ENCODE results near the gene NBEAL2. TPM values are rescaled to one million over a fixed set of nuclear protein-coding genes. Genes with fewer than 3 reads are reported as not detected.

The NBEAL2 gene
- total RNA-seq, 1 donor from 2014 or later = 70.2 TPM

DNA sequence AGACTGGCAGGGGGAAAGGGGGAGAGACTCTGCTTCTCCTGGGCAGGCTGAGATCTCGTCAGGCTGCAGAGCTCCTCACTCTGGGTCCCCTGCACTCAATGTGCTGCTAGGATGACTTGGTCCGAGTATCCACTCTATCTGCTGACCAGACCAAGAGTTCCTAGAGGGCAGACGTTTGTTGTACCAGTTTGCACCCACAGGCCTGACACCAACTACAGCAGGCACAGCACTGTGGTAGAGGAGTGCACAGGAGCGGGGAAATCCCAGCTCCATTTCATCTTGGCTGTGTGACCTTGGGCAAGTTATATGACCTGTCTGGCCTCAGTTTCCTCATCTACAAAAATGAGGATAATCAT is 31.9 kb upstream of the NBEAL2 start:
- peaks cover 0 to under 1% of the 10 kb centered on the region in 2 donors for H3K36me3 ChIP-seq
- TF ChIP-seq, protein P1, sequence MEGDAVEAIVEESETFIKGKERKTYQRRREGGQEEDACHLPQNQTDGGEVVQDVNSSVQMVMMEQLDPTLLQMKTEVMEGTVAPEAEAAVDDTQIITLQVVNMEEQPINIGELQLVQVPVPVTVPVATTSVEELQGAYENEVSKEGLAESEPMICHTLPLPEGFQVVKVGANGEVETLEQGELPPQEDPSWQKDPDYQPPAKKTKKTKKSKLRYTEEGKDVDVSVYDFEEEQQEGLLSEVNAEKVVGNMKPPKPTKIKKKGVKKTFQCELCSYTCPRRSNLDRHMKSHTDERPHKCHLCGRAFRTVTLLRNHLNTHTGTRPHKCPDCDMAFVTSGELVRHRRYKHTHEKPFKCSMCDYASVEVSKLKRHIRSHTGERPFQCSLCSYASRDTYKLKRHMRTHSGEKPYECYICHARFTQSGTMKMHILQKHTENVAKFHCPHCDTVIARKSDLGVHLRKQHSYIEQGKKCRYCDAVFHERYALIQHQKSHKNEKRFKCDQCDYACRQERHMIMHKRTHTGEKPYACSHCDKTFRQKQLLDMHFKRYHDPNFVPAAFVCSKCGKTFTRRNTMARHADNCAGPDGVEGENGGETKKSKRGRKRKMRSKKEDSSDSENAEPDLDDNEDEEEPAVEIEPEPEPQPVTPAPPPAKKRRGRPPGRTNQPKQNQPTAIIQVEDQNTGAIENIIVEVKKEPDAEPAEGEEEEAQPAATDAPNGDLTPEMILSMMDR (IDR thresholded peaks at IDR 0.05) = no peak
- peak overlapping the region; percentile 69 to 75 for H3K27ac ChIP-seq
- intact Hi-C loops (cut with DNase I) = no loop called here
- H3K4me1 ChIP-seq = peaks cover 16 to 31% of the 10 kb centered on the region in 2 donors
- H3K4me3 ChIP-seq = no peak overlapping the region
- H3K9me3 ChIP-seq = no peaks in the 10 kb centered on the region
- H3K27me3 ChIP-seq = no peaks in the 10 kb centered on the region
- DNase-seq (ENCODE audit: low spot score in 2 of 2) = no peak

DNA sequence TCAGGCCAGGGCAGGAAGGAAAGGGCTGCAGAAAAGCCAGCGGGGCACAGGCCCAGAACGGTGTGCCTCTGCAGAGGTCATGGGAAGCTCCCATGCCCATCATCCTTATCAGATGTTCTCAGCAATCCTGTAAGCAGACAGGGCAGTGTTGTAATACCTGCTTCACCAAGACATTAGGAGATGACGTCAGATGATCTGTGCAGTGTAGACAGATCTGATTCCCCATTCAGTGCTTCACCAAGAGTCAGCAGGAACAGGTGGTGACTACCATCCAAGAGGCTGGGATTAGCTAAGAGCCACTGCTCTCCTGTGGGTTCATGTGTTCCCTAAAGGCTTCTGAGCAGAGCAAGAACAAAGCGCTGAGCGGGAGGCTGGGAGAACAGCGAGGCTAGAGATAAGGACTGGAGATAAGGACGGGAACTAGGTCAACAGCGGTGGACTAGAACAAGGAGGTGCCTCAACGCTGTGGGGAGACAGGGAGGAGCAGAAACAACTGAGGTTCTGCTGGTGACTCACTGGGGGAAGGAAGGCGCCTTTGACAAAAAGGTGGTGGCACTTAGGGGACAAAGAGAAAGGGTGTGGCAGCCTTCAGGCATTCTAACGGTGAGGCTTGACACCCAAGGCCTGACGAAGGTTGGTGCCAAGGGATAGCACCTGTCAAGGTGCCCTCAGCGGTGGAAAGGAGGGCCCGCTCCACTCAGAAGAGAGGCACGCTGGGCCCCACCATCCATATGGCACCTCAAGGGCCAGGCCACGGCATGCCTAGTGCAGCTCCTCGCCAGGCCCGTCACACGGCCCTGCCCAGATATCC is 31.3 kb upstream of the NBEAL2 start:
- Histone ChIP-seq H3K4me1 (peaks cover 16 to 31% of the 10 kb centered on the region in 2 donors), H3K9me3 (no peaks in the 10 kb centered on the region), H3K36me3 (no peaks in the 10 kb centered on the region), H3K27me3 (no peaks in the 10 kb centered on the region), H3K27ac (peak overlapping the region; percentile 54 to 75), H3K4me3 (no peak overlapping the region)
- DNase-seq (ENCODE audit: low spot score in 2 of 2) = no peak
- TF ChIP-seq, protein P1 (IDR thresholded peaks at IDR 0.05) = no peak
- intact Hi-C loops (cut with DNase I) = no loop called here

DNA sequence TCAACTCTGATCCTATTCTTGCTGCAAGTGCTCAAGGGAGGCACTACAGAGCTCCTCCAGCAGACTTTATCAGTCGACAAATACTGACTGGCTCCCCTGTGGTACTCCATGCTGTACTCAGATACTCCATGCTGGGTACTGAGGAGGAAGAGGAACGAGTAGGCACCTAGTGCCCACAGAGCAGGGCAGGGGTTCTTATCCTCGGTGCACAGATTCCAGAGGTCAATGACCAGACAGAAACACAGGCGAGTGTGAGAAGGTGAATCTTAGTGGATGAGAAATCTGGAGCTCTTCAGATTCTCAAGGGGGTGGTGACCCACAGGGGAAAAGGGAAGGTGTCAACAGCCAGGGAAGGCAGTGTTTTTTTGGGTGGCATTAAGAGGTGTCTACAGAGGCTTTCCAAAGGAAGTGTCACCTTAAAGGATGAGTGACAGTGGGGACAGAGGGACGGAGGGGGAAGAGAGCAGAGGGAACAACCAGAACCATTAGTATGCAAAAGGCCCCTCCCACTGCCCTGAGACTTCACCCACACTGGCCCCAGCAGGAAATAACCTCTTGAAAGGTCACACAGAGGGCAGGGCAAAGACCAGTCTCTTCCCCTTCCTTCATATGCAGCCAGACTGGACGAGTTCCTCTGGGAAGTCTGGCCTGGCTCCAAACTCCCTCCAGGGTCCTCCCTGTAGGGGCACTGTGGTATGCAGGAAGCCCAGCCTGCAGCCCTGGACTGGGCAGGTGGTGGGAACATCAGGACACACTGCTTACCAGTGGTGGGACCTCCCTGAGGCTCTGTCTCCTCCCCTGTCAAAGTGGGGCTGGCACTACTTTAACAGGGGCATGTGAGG is 30.4 kb upstream of the NBEAL2 start:
- no peaks in the 10 kb centered on the region for H3K9me3 ChIP-seq
- peak overlapping the region; percentile 54 to 75 for H3K27ac ChIP-seq
- DNase-seq (ENCODE audit: low spot score in 2 of 2) = no peak
- H3K4me3 ChIP-seq = no peak overlapping the region
- intact Hi-C loops (cut with DNase I) = no loop called here
- H3K4me1 ChIP-seq = peaks cover 16 to 31% of the 10 kb centered on the region in 2 donors
- no peaks in the 10 kb centered on the region for H3K36me3 ChIP-seq
- TF ChIP-seq, protein P1 (IDR thresholded peaks at IDR 0.05) = no peak
- no peaks in the 10 kb centered on the region for H3K27me3 ChIP-seq

DNA sequence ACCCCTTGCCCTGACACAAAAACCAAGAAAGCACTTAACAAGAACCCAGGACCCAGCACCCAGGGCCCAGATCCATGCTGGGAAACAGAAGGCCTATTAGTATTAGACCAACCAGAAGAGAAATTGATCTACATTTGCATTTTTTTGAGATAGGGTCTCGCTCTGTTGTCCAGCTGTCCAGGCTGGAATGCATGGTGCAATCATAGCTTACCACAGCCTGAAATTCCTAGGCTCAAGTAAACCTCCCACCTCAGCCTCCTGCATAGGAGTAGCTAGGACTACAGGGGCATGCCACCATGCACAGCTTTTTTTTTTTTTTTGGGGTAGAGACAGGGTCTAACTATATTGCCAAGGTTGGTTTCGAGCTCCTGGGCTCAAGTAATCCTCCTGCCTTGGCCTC is 29.3 kb upstream of the NBEAL2 start:
- Histone ChIP-seq H3K9me3 (no peaks in the 10 kb centered on the region), H3K27ac (no peak overlapping the region), H3K4me1 (peaks cover 16 to 34% of the 10 kb centered on the region in 2 donors), H3K4me3 (no peak overlapping the region), H3K36me3 (no peaks in the 10 kb centered on the region), H3K27me3 (no peaks in the 10 kb centered on the region)
- intact Hi-C loops (cut with DNase I) = no loop called here
- TF ChIP-seq, protein P1 (IDR thresholded peaks at IDR 0.05) = no peak
- DNase-seq (ENCODE audit: low spot score in 2 of 2) = no peak

DNA sequence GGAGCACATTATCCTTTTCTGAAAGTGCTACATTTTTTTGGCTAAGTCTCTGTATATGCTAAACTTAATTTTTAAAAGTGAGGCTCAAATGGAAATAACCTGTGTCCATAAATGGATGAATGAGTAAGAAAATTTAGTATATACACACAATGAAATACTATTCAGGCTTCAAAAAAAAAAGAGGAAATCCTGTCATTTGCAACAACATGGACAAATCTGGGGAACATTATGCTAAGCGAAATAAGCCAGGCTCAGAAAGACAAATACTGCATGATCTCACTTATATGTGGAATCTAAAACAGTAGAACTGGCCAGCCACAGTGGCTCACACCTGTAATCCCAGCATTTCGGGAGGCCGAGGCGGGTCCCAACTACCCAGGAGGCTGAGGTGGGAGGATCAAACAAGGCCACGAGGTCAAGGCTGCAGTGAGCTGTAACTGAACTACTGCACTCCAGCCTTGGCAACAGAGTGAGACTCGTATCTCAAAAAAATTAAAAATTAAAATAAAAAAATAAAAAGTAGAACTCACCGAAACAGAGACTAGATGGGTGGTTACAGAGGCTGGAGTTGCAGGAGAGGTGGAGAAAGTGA is 28.7 kb upstream of the NBEAL2 start:
- intact Hi-C loops (cut with DNase I) = no loop called here
- Histone ChIP-seq H3K9me3 (no peaks in the 10 kb centered on the region), H3K4me3 (no peak overlapping the region), H3K27ac (no peak overlapping the region), H3K27me3 (no peaks in the 10 kb centered on the region), H3K4me1 (peaks cover 16 to 38% of the 10 kb centered on the region in 2 donors), H3K36me3 (no peaks in the 10 kb centered on the region)
- DNase-seq (ENCODE audit: low spot score in 2 of 2) = no peak
- TF ChIP-seq, protein P1 (IDR thresholded peaks at IDR 0.05) = no peak
